B cell (primary cell): ENCODE data around the gene ZNF688.

Source experiments
- EZH2 ChIP-seq: IDR thresholded peaks from 2 replicates; pipeline ENCODE4 v1.6.1; 2012; ENCODE audit warnings: borderline replicate concordance, low read depth, mild to moderate bottlenecking, moderate library complexity, low read length; ENCODE audit not compliant: insufficient read depth, poor library complexity, severe bottlenecking
- TF ChIP-seq, protein P1 (sequence below): fragments of 200-600 bp; IDR thresholded peaks from one replicate; pipeline ENCODE4 v1.8.0; 2022; ENCODE audit warnings: antibody characterized with exemption, mild to moderate bottlenecking

DNA sequence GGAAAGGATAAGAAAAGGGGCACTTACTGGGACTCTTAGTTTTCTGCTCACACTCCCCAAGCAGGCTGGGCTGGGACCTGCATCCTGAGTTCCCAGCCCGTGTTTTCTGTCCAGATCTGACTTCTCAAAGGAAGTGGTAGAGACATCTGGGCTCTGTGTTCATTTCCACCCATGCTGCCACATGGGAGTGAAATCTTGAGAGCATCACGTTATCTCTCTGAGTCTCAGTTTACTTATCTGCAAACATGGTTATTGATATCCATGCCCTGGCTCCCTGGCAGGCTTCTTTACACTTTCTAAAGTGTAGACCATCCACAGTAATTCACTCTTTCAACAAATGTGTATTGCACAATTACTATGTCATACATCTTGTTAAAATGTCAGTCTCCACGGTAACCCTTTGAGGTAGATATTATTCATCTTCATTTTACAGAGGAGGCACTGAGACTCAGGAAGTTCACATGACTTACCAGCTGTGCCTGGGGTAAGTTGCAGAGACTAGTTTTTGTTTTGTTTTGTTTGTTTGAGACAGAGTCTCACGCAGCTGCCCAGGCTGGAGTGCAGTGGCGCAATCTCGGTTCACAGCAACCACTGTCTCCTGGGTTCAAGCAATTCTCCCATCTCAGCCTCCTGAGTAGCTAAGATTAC, 3.4 kb downstream of the ZNF688 start:
- TF ChIP-seq, protein P1, sequence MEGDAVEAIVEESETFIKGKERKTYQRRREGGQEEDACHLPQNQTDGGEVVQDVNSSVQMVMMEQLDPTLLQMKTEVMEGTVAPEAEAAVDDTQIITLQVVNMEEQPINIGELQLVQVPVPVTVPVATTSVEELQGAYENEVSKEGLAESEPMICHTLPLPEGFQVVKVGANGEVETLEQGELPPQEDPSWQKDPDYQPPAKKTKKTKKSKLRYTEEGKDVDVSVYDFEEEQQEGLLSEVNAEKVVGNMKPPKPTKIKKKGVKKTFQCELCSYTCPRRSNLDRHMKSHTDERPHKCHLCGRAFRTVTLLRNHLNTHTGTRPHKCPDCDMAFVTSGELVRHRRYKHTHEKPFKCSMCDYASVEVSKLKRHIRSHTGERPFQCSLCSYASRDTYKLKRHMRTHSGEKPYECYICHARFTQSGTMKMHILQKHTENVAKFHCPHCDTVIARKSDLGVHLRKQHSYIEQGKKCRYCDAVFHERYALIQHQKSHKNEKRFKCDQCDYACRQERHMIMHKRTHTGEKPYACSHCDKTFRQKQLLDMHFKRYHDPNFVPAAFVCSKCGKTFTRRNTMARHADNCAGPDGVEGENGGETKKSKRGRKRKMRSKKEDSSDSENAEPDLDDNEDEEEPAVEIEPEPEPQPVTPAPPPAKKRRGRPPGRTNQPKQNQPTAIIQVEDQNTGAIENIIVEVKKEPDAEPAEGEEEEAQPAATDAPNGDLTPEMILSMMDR, result no peak
- no peak for TF ChIP-seq EZH2
